Natural killer cell (primary cell): ENCODE measurements around the gene RTP5. TPM values are rescaled to one million over a fixed set of nuclear protein-coding genes. Genes with fewer than 3 reads are reported as not detected.
A peak's percentile ranks its signal among the peaks of the same experiment; 100 is the strongest.

ENCODE experiments used
- ATAC-seq, 3 donors: fragments of 150-1000 bp in 2 of 3; fragments of 200-7000 bp in 1 of 3; cut with Tn5 transposase; 1 replicate in 1 of 3; 2 replicates in 2 of 3; pipeline ENCODE4 v1.10.0; 2021; ENCODE audit warnings: mild to moderate bottlenecking in 2 of 3, moderate library complexity in 2 of 3
- DNase-seq, 2 donors: peaks; one replicate each; pipeline versions ENCODE4 v3.0.0 to v3.0.0-alpha.2; 2013 to 2021; ENCODE audit warnings: mixed read lengths in 1 of 2
- H3K27ac ChIP-seq: one replicate; pipeline ENCODE4 v1.5.1; 2013; ENCODE audit warnings: mild to moderate bottlenecking, low read length
- H3K27me3 ChIP-seq: one replicate; pipeline ENCODE4 v1.6.1; 2013; ENCODE audit warnings: low read length; ENCODE audit not compliant: control insufficient read depth, insufficient read depth
- H3K36me3 ChIP-seq: one replicate; pipeline ENCODE4 v1.6.1; 2013; ENCODE audit warnings: low read length; ENCODE audit not compliant: control insufficient read depth, insufficient read depth
- H3K4me1 ChIP-seq: one replicate; pipeline ENCODE4 v1.6.1; 2013; ENCODE audit warnings: low read length; ENCODE audit not compliant: control insufficient read depth, insufficient read depth
- H3K4me3 ChIP-seq: one replicate; pipeline ENCODE4 v1.5.1; 2013; ENCODE audit warnings: low read length
- H3K9me3 ChIP-seq: one replicate; pipeline ENCODE4 v1.6.1; 2013; ENCODE audit warnings: low read length; ENCODE audit not compliant: control insufficient read depth, insufficient read depth
- H3K27ac Mint-ChIP-seq, 2 donors: one replicate each; pipeline ENCODE4 v1.8.0; 2022; ENCODE audit warnings: mild to moderate bottlenecking in 2 of 2, mixed read lengths in 2 of 2, moderate library complexity in 1 of 2
- H3K27me3 Mint-ChIP-seq, 2 donors: one replicate each; pipeline ENCODE4 v1.8.0; 2022; ENCODE audit warnings: low read depth in 2 of 2, mixed read lengths in 2 of 2
- H3K36me3 Mint-ChIP-seq: one replicate; pipeline ENCODE4 v1.8.0; 2022; ENCODE audit warnings: mixed read lengths
- H3K4me1 Mint-ChIP-seq, 2 donors: one replicate each; pipeline ENCODE4 v1.8.0; 2022; ENCODE audit warnings: mixed read lengths in 2 of 2
- H3K4me3 Mint-ChIP-seq: one replicate; pipeline ENCODE4 v1.8.0; 2022; ENCODE audit warnings: mild to moderate bottlenecking, moderate library complexity, mixed read lengths
- H3K9me3 Mint-ChIP-seq, 2 donors: one replicate each; pipeline ENCODE4 v1.8.0; 2022; ENCODE audit warnings: mixed read lengths in 2 of 2
- WGBS: methylation state at CpG from one replicate; pipeline ENCODE4 v1.1.7; 2013; ENCODE audit warnings: missing lambda C conversion rate; ENCODE audit not compliant: insufficient coverage; 5-methylcytosine and 5-hydroxymethylcytosine counted together
- intact Hi-C: fragments of 100-400 bp; cut with micrococcal nuclease; formaldehyde crosslinking; loops from one replicate; pipeline ENCODE4 v1.14.2; 2022
- total RNA-seq, 4 donors: library from RNA; stranded (reverse); fragments of 120-200 nt in 1 of 4; gene quantifications; one replicate each; pipeline versions ENCODE4 v1.2.3 to v1.2.4, GENCODE V29; 2013 to 2022
- TF ChIP-seq, protein P1 (sequence below): fragments of 200-600 bp; IDR thresholded peaks from one replicate; pipeline ENCODE4 v1.8.0; 2022; ENCODE audit warnings: antibody characterized with exemption

RTP5 gene
- total RNA-seq, 3 donors from 2014 or later (not counting 1 experiment from before 2014, with no cell fraction given) = 0.47 to 1.7 (median 0.68) TPM

GRCh38 chr2:241870081-241870541 is 582 bp downstream of the RTP5 start:
- Histone ChIP-seq H3K27me3 (peaks cover 6% of the 10 kb centered on the region), H3K9me3 (no peaks in the 10 kb centered on the region), H3K27ac (no peak overlapping the region), H3K36me3 (no peaks in the 10 kb centered on the region), H3K4me1 (peaks cover 85% of the 10 kb centered on the region), H3K4me3 (no peak overlapping the region)
- TF ChIP-seq, protein P1, sequence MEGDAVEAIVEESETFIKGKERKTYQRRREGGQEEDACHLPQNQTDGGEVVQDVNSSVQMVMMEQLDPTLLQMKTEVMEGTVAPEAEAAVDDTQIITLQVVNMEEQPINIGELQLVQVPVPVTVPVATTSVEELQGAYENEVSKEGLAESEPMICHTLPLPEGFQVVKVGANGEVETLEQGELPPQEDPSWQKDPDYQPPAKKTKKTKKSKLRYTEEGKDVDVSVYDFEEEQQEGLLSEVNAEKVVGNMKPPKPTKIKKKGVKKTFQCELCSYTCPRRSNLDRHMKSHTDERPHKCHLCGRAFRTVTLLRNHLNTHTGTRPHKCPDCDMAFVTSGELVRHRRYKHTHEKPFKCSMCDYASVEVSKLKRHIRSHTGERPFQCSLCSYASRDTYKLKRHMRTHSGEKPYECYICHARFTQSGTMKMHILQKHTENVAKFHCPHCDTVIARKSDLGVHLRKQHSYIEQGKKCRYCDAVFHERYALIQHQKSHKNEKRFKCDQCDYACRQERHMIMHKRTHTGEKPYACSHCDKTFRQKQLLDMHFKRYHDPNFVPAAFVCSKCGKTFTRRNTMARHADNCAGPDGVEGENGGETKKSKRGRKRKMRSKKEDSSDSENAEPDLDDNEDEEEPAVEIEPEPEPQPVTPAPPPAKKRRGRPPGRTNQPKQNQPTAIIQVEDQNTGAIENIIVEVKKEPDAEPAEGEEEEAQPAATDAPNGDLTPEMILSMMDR = no peak
- Mint-ChIP-seq H3K36me3 (no peaks in the 10 kb centered on the region), H3K4me1 (peaks cover 40 to 66% of the 10 kb centered on the region in 2 donors), H3K27ac (no peak overlapping the region), H3K4me3 (no peak overlapping the region), H3K27me3 (peaks cover 0 to 8% of the 10 kb centered on the region in 2 donors), H3K9me3 (no peaks in the 10 kb centered on the region)
- 93% methylated on average over 28 of the region's 28 CpGs for WGBS
- DNase-seq = no peak
- no peak for ATAC-seq
- intact Hi-C loops = loop anchor here (10.0 kb wide), 1 partner anchor 185 kb away; the partner anchor contains the start of gene DTYMK

DNA sequence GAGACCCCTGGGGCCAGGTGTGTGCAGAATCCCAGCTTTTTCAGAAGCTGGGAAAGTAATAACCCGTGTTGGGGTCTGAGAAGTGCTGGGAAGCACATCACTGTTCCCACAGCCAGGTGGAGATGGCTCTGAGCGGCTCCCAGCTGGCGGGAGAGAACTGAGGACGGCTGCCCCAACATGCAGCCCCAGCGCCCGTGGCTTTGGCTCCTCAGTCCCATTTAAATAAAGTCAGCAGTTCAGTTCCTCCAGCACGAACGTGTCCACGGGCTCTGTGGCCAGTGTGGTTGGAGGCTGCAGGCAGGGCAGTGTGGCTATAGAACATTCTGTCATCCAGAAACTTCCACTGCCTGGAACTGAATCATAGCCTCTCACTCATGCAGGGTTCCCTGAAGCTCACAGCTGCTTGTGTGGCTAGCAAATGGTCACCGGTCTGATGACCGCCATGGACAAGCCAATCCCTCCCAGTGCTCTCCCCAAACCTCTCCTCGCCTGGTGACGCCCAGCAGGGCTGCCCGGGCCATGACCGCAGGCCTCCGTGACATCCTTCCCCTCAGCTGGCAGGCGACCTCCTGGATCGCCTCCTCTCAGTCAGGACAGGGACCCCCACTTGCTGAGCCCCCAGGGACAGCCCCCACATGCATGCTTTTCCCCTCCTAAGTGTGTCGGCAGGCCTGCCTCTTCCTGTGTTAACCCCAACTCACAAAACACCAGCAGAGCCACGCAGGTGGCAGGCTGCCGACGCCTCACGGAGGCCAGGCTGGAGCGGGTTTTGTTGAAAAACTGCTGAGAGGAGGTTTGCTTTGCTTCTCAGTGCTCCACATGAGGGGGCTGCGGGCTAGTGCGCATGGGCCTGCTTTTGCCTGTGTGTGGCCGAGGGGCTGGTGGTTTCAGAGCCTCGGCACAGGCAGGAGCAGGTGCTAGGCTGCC is 1.3 kb downstream of the RTP5 start:
- H3K27ac ChIP-seq = peak overlapping the region; percentile 64

DNA sequence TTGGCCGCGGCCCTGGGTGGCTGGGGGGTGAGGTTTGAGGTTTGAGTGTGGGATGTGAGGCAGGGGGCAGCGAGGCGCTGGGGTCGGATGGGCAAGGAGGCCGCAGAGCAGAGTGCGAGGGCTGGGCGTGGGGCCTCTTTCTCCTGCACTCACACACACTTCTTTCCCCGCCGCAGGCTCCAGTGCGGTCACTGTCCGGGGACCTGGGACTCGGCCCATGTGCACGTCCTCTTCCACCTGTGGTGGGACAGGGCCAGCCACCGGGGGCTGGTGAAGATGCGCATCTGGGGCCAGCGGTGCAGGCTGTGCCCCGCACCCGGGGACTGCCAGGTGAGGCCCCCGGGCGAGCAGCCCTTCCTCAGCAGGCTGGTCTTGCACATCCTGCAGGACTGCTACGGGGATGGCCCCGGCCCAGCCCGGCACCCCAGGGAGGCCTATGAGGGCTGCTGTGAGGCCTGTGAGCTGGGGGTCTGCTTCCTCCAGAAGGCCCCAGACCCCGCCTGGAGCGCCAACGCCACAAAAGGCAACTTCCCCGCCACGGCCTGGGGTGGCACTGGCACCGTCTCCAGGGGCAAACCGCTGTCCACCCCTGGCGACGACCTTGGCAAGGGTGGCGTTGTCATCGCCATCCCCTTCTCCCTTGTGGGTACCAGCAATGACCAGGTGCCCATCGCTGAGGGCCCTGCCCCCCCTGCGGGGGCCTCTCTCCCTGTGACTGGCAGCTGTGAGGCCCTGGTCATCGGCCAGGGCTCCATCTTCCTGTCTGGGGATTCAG is 2.2 kb downstream of the RTP5 start:
- Histone ChIP-seq H3K27me3 (no peaks in the 10 kb centered on the region), H3K4me3 (no peak overlapping the region), H3K36me3 (no peaks in the 10 kb centered on the region), H3K4me1 (peaks cover 72% of the 10 kb centered on the region), H3K9me3 (no peaks in the 10 kb centered on the region), H3K27ac (peak overlapping the region; percentile 64)
- Mint-ChIP-seq H3K27me3 (no peaks in the 10 kb centered on the region), H3K36me3 (no peaks in the 10 kb centered on the region), H3K4me3 (peak overlapping the region; percentile 83), H3K27ac (peak overlapping the region; percentile 77 to 89), H3K9me3 (no peaks in the 10 kb centered on the region), H3K4me1 (peaks cover 30 to 61% of the 10 kb centered on the region in 2 donors)
- intact Hi-C loops = loop anchor here (10.0 kb wide), 1 partner anchor 187 kb away; the partner anchor contains the start of gene DTYMK
- TF ChIP-seq, protein P1 = no peak
- WGBS = 39% methylated on average over 38 of the region's 38 CpGs
- ATAC-seq = peak in 1 of 3 donors; percentile 1
- DNase-seq = no peak

More for the DNA sequence above, 1.3 kb downstream of the RTP5 start:
- peaks cover 0 to under 1% of the 10 kb centered on the region in 2 donors for H3K27me3 Mint-ChIP-seq
- peaks cover 32 to 64% of the 10 kb centered on the region in 2 donors for H3K4me1 Mint-ChIP-seq
- no peaks in the 10 kb centered on the region for H3K36me3 Mint-ChIP-seq
- Histone ChIP-seq H3K27me3 (peaks cover 1% of the 10 kb centered on the region), H3K9me3 (no peaks in the 10 kb centered on the region), H3K4me3 (no peak overlapping the region), H3K36me3 (no peaks in the 10 kb centered on the region), H3K4me1 (peaks cover 81% of the 10 kb centered on the region)
- H3K27ac Mint-ChIP-seq = peak overlapping the region; percentile 77 to 89
- WGBS = 22% methylated on average over 28 of the region's 28 CpGs
- H3K9me3 Mint-ChIP-seq = no peaks in the 10 kb centered on the region
- TF ChIP-seq, protein P1 = no peak
- ATAC-seq (peak; percentile 68 to 76 (median 75)), DNase-seq (peak; percentile 63 to 79)
- intact Hi-C loops = loop anchor here (10.0 kb wide), 1 partner anchor 186 kb away; the partner anchor contains the start of gene DTYMK
- peak overlapping the region; percentile 83 for H3K4me3 Mint-ChIP-seq
